ENCODE data around the gene NIP7.

DNA sequence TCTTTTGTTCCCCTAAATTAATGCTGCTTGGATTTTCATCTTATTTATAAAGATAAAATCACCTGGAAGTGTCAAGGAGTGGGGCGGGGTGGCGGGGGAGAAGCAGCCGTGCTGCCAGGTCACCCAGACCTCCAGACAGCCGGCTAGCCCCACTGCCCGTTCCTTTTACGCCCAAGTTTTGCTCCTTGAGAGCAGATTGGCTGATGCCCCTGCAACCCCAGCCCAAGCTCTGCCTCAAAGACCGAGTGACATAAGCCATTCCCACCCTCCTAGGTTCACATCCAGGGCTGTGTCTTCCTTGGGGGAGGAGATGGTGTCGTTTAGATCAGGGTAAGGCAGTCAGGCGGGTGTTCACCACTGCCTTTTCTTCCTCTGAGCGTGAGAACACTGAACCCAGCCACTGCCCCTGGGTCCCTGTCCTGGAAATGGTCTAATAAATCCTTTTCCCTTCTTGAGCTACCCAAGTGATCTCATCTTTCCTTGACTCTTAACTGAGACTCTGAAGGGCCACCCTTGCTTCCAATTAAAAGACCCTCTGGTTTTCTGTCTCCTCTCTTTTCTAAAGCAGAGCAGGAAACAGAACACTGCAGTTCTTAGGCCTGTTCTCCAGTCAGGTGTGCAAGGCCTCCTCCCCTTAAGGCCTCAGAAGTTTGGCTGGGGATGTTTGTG lies 14.9 kb upstream of the NIP7 start:
- TF ChIP-seq, protein P1, sequence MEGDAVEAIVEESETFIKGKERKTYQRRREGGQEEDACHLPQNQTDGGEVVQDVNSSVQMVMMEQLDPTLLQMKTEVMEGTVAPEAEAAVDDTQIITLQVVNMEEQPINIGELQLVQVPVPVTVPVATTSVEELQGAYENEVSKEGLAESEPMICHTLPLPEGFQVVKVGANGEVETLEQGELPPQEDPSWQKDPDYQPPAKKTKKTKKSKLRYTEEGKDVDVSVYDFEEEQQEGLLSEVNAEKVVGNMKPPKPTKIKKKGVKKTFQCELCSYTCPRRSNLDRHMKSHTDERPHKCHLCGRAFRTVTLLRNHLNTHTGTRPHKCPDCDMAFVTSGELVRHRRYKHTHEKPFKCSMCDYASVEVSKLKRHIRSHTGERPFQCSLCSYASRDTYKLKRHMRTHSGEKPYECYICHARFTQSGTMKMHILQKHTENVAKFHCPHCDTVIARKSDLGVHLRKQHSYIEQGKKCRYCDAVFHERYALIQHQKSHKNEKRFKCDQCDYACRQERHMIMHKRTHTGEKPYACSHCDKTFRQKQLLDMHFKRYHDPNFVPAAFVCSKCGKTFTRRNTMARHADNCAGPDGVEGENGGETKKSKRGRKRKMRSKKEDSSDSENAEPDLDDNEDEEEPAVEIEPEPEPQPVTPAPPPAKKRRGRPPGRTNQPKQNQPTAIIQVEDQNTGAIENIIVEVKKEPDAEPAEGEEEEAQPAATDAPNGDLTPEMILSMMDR (conservative IDR thresholded peaks at IDR 0.05; ENCODE audit: low read depth, low read length): no peak
- TF ChIP-seq EZH2 (IDR thresholded peaks at IDR 0.05; ENCODE audit: low read length, unreplicated experiment) (no peak), EZH2phosphoT487 (IDR thresholded peaks at IDR 0.05; ENCODE audit: borderline replicate concordance, low read length) (no peak)
